OCI-LY3 (cell line): Measurements from ENCODE around the gene GTF3C4.

Source experiments
- H2AFZ ChIP-seq: fragments of 200-600, 300-600 bp; shearing (Covaris generic); 2 replicates; pipeline ENCODE4 v1.6.0; 2014; ENCODE audit warnings: antibody characterized with exemption, low read depth, low read length
- H3K27ac ChIP-seq: fragments of 200-600, 300-600 bp; sonication (generic); 2 replicates; pipeline ENCODE4 v1.5.1; 2014; ENCODE audit warnings: mild to moderate bottlenecking, low read length, moderate library complexity, mixed read lengths
- H3K27me3 ChIP-seq: fragments of 200-600, 300-600 bp; sonication (generic); 2 replicates; pipeline ENCODE4 v1.6.1; 2014; ENCODE audit warnings: low read depth, low read length, mixed read lengths
- H3K36me3 ChIP-seq: fragments of 200-600, 300-600 bp; sonication (generic); replicated peaks from 2 replicates; pipeline ENCODE3; 2014; ENCODE audit warnings: low read depth, low read length, mixed read lengths
- H3K4me1 ChIP-seq: fragments of 300-600, 200-600 bp; sonication (generic); 2 replicates; pipeline ENCODE4 v1.6.1; 2014; ENCODE audit warnings: low read length, mixed read lengths
- H3K4me2 ChIP-seq: fragments of 200-600, 300-600 bp; sonication (generic); 2 replicates; pipeline ENCODE4 v1.6.1; 2014; ENCODE audit warnings: low read length, mixed read lengths
- H3K4me3 ChIP-seq: fragments of 300-600, 200-600 bp; sonication (generic); 2 replicates; pipeline ENCODE4 v1.5.1; 2014; ENCODE audit warnings: antibody characterized with exemption, mild to moderate bottlenecking, low read length, moderate library complexity
- H3K79me2 ChIP-seq: fragments of 300-600, 200-600 bp; shearing (Covaris generic); 2 replicates; pipeline ENCODE4 v1.6.1; 2014; ENCODE audit warnings: mild to moderate bottlenecking, low read length, mixed read lengths
- H3K9ac ChIP-seq: fragments of 300-600, 200-600 bp; shearing (Covaris generic); 2 replicates; pipeline ENCODE4 v1.6.0; 2014; ENCODE audit warnings: mild to moderate bottlenecking, low read length, moderate library complexity
- H3K9me3 ChIP-seq: fragments of 200-600, 300-600 bp; shearing (Covaris generic); 2 replicates; pipeline ENCODE4 v1.6.1; 2014; ENCODE audit warnings: low read length, mixed read lengths; ENCODE audit not compliant: insufficient read depth
- H4K20me1 ChIP-seq: fragments of 200-600, 300-600 bp; sonication (generic); 2 replicates; pipeline ENCODE4 v1.6.1; 2016; ENCODE audit warnings: low read length, mixed read lengths; ENCODE audit not compliant: insufficient read depth
- CTCF ChIP-seq: fragments of 200-600, 300-600 bp; sonication (generic); IDR thresholded peaks from 2 replicates; pipeline ENCODE4 v1.5.1; 2014; ENCODE audit warnings: antibody characterized with exemption, low read length, low read depth
- EZH2phosphoT487 ChIP-seq: fragments of 200-600 bp; shearing (Covaris generic); IDR thresholded peaks from 2 replicates; pipeline ENCODE4 v1.6.1; 2018; ENCODE audit warnings: antibody characterized with exemption, mixed run types, low read depth

Gene GTF3C4

GRCh38 chr9:132670457-132671391 lies at the start of gene GTF3C4:
TSS of gene GTF3C4 (plus strand) at chr9:132670464. CDS start at chr9:132670599, 135 bp downstream.
- Histone ChIP-seq H3K4me1 (peaks cover 17% of the 10 kb centered on the region), H4K20me1 (peaks cover 38% of the 10 kb centered on the region), H3K9me3 (no peaks in the 10 kb centered on the region), H2AFZ (peak within 1 kb of the TSS; percentile 94), H3K27ac (peak within 1 kb of the TSS; percentile 83), H3K36me3 (peaks cover 12% of the 10 kb centered on the region), H3K4me3 (peak within 1 kb of the TSS; percentile 92), H3K79me2 (peaks cover 100% of the 10 kb centered on the region), H3K9ac (peak within 1 kb of the TSS; percentile 93), H3K4me2 (peak within 1 kb of the TSS; percentile 86), H3K27me3 (no peaks in the 10 kb centered on the region)
- TF ChIP-seq CTCF (no peak), EZH2phosphoT487 (no peak)

GRCh38 chr9:132622159-132622558 lies 48.1 kb upstream of the GTF3C4 start:
- no peak for TF ChIP-seq EZH2phosphoT487
- TF ChIP-seq CTCF: no peak
- Histone ChIP-seq H3K27me3 (no peaks in the 10 kb centered on the region), H3K27ac (no peak overlapping the region), H2AFZ (no peak overlapping the region), H3K4me1 (no peaks in the 10 kb centered on the region), H3K79me2 (no peaks in the 10 kb centered on the region), H3K4me2 (no peak overlapping the region), H3K4me3 (no peak overlapping the region), H4K20me1 (no peaks in the 10 kb centered on the region), H3K9ac (no peak overlapping the region), H3K36me3 (peaks cover 34% of the 10 kb centered on the region), H3K9me3 (no peaks in the 10 kb centered on the region)

GRCh38 chr9:132626285-132626684 lies 44.0 kb upstream of the GTF3C4 start:
- Histone ChIP-seq H4K20me1 (no peaks in the 10 kb centered on the region), H3K9me3 (no peaks in the 10 kb centered on the region), H3K36me3 (peaks cover 43% of the 10 kb centered on the region), H3K27me3 (no peaks in the 10 kb centered on the region), H3K79me2 (no peaks in the 10 kb centered on the region), H3K4me1 (no peaks in the 10 kb centered on the region), H2AFZ (no peak overlapping the region), H3K9ac (no peak overlapping the region), H3K4me3 (no peak overlapping the region), H3K4me2 (no peak overlapping the region), H3K27ac (no peak overlapping the region)
- TF ChIP-seq EZH2phosphoT487: no peak
- no peak for TF ChIP-seq CTCF

GRCh38 chr9:132627106-132627505 lies 43.2 kb upstream of the GTF3C4 start:
- Histone ChIP-seq H3K9me3 (no peaks in the 10 kb centered on the region), H3K4me1 (no peaks in the 10 kb centered on the region), H4K20me1 (no peaks in the 10 kb centered on the region), H3K79me2 (no peaks in the 10 kb centered on the region), H3K36me3 (peaks cover 48% of the 10 kb centered on the region), H3K27me3 (no peaks in the 10 kb centered on the region), H3K4me2 (no peak overlapping the region), H3K27ac (no peak overlapping the region), H3K9ac (no peak overlapping the region), H3K4me3 (no peak overlapping the region), H2AFZ (no peak overlapping the region)
- TF ChIP-seq CTCF (no peak), EZH2phosphoT487 (no peak)
